ENCODE data around the gene TRAF3IP1.
"Not testable (repeated sequence)": the region's sequence is repeated elsewhere in the genome, so short reads cannot be mapped to it uniquely, and the experiment has no call there.

TRAF3IP1 gene

DNA sequence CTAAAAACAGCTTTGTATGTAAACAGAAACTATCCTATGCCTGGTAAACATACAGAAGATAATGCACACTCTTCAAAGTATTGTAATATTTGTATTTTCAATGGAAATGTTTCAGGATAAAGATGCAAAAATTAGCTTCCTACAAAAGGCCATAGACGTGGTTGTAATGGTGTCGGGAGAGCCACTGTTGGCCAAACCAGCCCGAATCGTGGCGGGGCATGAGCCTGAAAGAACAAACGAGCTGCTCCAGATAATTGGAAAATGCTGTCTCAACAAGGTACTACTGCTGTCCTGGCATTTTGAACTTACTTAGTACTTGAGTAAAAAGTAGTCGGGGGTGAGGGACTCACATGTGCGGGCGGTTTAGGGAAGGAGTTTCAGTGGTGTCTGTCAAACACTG, 5.4 kb downstream of the TRAF3IP1 start:
- ChIA-PET CTCF (no interaction called here), POLR2A (no interaction called here)
- peaks cover 0 to 3% (median 0%) of the 10 kb centered on the region in 5 experiments for H3K9me3 ChIP-seq (ENCODE audit: control extremely low read depth in 1 of 5, control insufficient read depth in 4 of 5, insufficient read depth in 2 of 5, low read depth in 1 of 5, low read length in 4 of 5)
- no peak overlapping the region for H3K4me3 ChIP-seq (ENCODE audit: control insufficient read depth in 1 of 7, extremely low read depth in 1 of 7, insufficient read depth in 4 of 7, low read depth in 2 of 7, low read length in 6 of 7)
- no peaks in the 10 kb centered on the region for H3K27me3 ChIP-seq (replicated peaks in 2 of 5; ENCODE audit: control insufficient read depth in 4 of 5, insufficient read depth in 5 of 5, low read length in 4 of 5)
- H3K4me1 ChIP-seq (ENCODE audit: control extremely low read depth in 1 of 4, control insufficient read depth in 4 of 4, insufficient read depth in 4 of 4, low read length in 3 of 4), result peaks cover 0 to 8% (median 5%) of the 10 kb centered on the region in 4 experiments
- H3K36me3 ChIP-seq (ENCODE audit: control insufficient read depth in 4 of 4, insufficient read depth in 4 of 4, low read length in 3 of 4), result peaks cover 3 to 25% (median 19%) of the 10 kb centered on the region in 4 experiments
- H3K27ac ChIP-seq (ENCODE audit: insufficient read depth in 1 of 2, low read depth in 1 of 2, low read length in 2 of 2, poor library complexity in 1 of 2, severe bottlenecking in 2 of 2), result no peak overlapping the region
- WGBS (ENCODE audit: insufficient coverage), result 98% methylated on average over 9 of the region's 9 CpGs
- no peak for DNase-seq

DNA sequence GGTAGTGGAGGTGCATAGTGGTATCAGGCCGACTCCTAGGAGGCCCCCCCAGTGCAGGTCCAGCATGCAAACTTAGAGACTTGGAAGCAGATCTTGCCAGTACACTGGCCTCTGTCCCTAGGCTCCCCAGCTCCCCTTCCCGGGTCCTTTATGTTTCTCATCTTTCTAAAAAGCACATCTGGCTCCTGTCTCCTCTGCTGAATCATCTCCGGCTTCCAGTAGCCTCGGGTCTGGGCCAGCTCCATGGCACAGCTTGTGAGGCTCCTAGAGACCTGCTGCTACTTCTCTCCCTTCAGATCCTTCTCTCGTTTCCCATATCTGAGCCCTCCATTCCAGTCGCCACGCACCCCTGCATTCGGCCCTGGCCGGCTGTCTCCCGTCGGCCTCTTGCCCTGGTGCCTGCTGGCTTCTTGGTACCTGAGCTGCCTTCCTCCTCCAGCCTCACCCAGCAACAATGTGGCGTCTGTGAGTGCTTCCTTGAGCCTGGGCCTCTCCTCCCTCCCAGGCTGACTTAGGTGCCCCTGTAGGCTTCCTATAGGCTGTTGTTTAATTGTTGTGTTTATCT, 6.6 kb downstream of the TRAF3IP1 start:
- Histone ChIP-seq H3K27me3 (replicated peaks in 2 of 5; ENCODE audit: control insufficient read depth in 4 of 5, insufficient read depth in 5 of 5, low read length in 4 of 5) (no peaks in the 10 kb centered on the region), H3K36me3 (ENCODE audit: control insufficient read depth in 4 of 4, insufficient read depth in 4 of 4, low read length in 3 of 4) (peaks cover 3 to 25% (median 20%) of the 10 kb centered on the region in 4 experiments), H3K27ac (ENCODE audit: insufficient read depth in 1 of 2, low read depth in 1 of 2, low read length in 2 of 2, poor library complexity in 1 of 2, severe bottlenecking in 2 of 2) (no peak overlapping the region), H3K9me3 (ENCODE audit: control extremely low read depth in 1 of 5, control insufficient read depth in 4 of 5, insufficient read depth in 2 of 5, low read depth in 1 of 5, low read length in 4 of 5) (peaks cover 0 to 3% (median 0%) of the 10 kb centered on the region in 5 experiments), H3K4me3 (ENCODE audit: control insufficient read depth in 1 of 7, extremely low read depth in 1 of 7, insufficient read depth in 4 of 7, low read depth in 2 of 7, low read length in 6 of 7) (no peak overlapping the region), H3K4me1 (ENCODE audit: control extremely low read depth in 1 of 4, control insufficient read depth in 4 of 4, insufficient read depth in 4 of 4, low read length in 3 of 4) (no peaks in the 10 kb centered on the region)
- 100% methylated on average over 11 of the region's 12 CpGs for WGBS (ENCODE audit: insufficient coverage)
- POLR2A ChIA-PET, result no interaction called here
- no peak for DNase-seq
- CTCF ChIA-PET, result no interaction called here

DNA sequence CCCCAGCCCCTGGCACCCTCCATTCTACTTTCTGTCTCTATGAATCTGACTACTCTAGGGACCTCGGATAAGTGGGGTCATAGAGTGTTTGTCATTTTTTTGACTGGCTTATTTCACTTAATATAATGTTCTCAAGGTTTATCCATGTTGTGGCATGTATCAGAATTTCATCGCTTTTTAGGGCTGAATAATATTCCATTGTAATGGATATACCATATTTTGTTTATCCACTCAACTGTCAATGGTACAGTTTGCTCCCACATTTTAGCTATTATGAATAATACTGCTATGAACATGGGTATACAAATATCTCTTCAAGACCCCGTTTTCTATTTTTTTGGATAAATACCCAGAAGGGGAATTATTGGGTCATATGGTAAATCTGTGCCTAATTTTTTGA, 7.4 kb downstream of the TRAF3IP1 start:
- Histone ChIP-seq H3K9me3 (ENCODE audit: control extremely low read depth in 1 of 5, control insufficient read depth in 4 of 5, insufficient read depth in 2 of 5, low read depth in 1 of 5, low read length in 4 of 5) (peaks cover 0 to 3% (median 0%) of the 10 kb centered on the region in 5 experiments), H3K4me1 (ENCODE audit: control extremely low read depth in 1 of 4, control insufficient read depth in 4 of 4, insufficient read depth in 4 of 4, low read length in 3 of 4) (no peaks in the 10 kb centered on the region), H3K4me3 (ENCODE audit: control insufficient read depth in 1 of 7, extremely low read depth in 1 of 7, insufficient read depth in 4 of 7, low read depth in 2 of 7, low read length in 6 of 7) (no peak overlapping the region), H3K27ac (ENCODE audit: insufficient read depth in 1 of 2, low read depth in 1 of 2, low read length in 2 of 2, poor library complexity in 1 of 2, severe bottlenecking in 2 of 2) (no peak overlapping the region), H3K27me3 (replicated peaks in 2 of 5; ENCODE audit: control insufficient read depth in 4 of 5, insufficient read depth in 5 of 5, low read length in 4 of 5) (no peaks in the 10 kb centered on the region), H3K36me3 (ENCODE audit: control insufficient read depth in 4 of 4, insufficient read depth in 4 of 4, low read length in 3 of 4) (peaks cover 3 to 25% (median 22%) of the 10 kb centered on the region in 4 experiments)
- ChIA-PET CTCF (interaction anchor here (0.9 kb wide), 1 partner anchor 12 kb away, joined by 3 read pairs; no protein-coding TSS in a partner anchor), POLR2A (interaction anchor here (0.7 kb wide), 2 partner anchors 8 to 1188 kb away, joined by 3 read pairs; no protein-coding TSS in a partner anchor)
- no peak for DNase-seq
- no CpG with 5 or more reads among the region's 3 CpGs for WGBS (ENCODE audit: insufficient coverage)

DNA sequence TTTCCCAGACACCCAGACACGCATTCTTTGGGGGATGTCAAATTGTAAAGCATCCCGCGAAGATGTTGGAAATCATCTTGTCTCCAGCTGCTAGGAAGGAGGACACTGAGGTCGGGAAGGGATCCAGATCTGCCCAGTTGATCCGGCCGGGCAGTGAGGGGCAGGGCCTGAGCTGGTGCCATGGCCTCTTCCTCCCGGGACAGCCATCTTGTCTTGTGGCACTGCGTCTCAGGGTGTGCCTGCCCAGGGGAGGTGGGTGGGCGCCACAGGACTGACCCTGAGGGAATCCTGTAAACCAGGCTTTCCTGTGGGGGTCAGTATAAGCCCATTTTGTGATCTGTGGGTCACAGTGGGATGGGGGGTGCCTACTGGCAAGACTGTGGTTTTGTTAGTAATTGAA, 10.1 kb downstream of the TRAF3IP1 start:
- 98% methylated on average over 9 of the region's 9 CpGs for WGBS (ENCODE audit: insufficient coverage)
- Histone ChIP-seq H3K4me1 (ENCODE audit: control extremely low read depth in 1 of 4, control insufficient read depth in 4 of 4, insufficient read depth in 4 of 4, low read length in 3 of 4) (no peaks in the 10 kb centered on the region), H3K36me3 (ENCODE audit: control insufficient read depth in 4 of 4, insufficient read depth in 4 of 4, low read length in 3 of 4) (peaks cover 3 to 34% (median 26%) of the 10 kb centered on the region in 4 experiments), H3K27ac (ENCODE audit: insufficient read depth in 1 of 2, low read depth in 1 of 2, low read length in 2 of 2, poor library complexity in 1 of 2, severe bottlenecking in 2 of 2) (no peak overlapping the region), H3K27me3 (replicated peaks in 2 of 5; ENCODE audit: control insufficient read depth in 4 of 5, insufficient read depth in 5 of 5, low read length in 4 of 5) (no peaks in the 10 kb centered on the region), H3K9me3 (ENCODE audit: control extremely low read depth in 1 of 5, control insufficient read depth in 4 of 5, insufficient read depth in 2 of 5, low read depth in 1 of 5, low read length in 4 of 5) (peaks cover 0 to 3% (median 0%) of the 10 kb centered on the region in 5 experiments), H3K4me3 (ENCODE audit: control insufficient read depth in 1 of 7, extremely low read depth in 1 of 7, insufficient read depth in 4 of 7, low read depth in 2 of 7, low read length in 6 of 7) (no peak overlapping the region)
- POLR2A ChIA-PET, result no interaction called here
- CTCF ChIA-PET, result no interaction called here
- DNase-seq, result no peak

DNA sequence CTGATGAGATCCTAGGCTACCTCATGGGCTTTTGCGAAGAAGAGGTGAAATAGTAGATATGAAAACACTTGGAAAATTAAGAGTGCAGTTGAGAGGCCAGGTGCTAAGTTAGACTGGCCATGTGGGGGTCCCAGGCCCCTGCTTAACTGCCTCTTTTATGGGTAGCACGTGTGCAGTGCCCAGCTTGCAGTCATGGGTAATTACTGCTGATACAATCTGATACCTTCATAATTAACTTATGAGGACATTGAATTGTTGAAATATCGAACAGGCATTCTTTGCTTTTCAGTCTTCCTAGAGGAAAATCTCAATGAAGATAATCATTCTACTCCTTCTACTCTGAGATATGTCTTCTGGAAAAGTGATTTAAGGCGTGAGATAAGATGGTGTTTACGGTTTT, 11.6 kb downstream of the TRAF3IP1 start:
- Histone ChIP-seq H3K36me3 (ENCODE audit: control insufficient read depth in 4 of 4, insufficient read depth in 4 of 4, low read length in 3 of 4) (peaks cover 3 to 33% (median 23%) of the 10 kb centered on the region in 4 experiments), H3K4me1 (ENCODE audit: control extremely low read depth in 1 of 4, control insufficient read depth in 4 of 4, insufficient read depth in 4 of 4, low read length in 3 of 4) (no peaks in the 10 kb centered on the region), H3K4me3 (ENCODE audit: control insufficient read depth in 1 of 7, extremely low read depth in 1 of 7, insufficient read depth in 4 of 7, low read depth in 2 of 7, low read length in 6 of 7) (no peak overlapping the region), H3K27me3 (replicated peaks in 2 of 5; ENCODE audit: control insufficient read depth in 4 of 5, insufficient read depth in 5 of 5, low read length in 4 of 5) (no peaks in the 10 kb centered on the region), H3K27ac (ENCODE audit: insufficient read depth in 1 of 2, low read depth in 1 of 2, low read length in 2 of 2, poor library complexity in 1 of 2, severe bottlenecking in 2 of 2) (no peak overlapping the region), H3K9me3 (ENCODE audit: control extremely low read depth in 1 of 5, control insufficient read depth in 4 of 5, insufficient read depth in 2 of 5, low read depth in 1 of 5, low read length in 4 of 5) (peaks cover 0 to 3% (median 0%) of the 10 kb centered on the region in 5 experiments)
- ChIA-PET POLR2A (no interaction called here), CTCF (no interaction called here)
- 100% methylated on average over 1 of the region's 5 CpGs for WGBS (ENCODE audit: insufficient coverage)
- no peak for DNase-seq

DNA sequence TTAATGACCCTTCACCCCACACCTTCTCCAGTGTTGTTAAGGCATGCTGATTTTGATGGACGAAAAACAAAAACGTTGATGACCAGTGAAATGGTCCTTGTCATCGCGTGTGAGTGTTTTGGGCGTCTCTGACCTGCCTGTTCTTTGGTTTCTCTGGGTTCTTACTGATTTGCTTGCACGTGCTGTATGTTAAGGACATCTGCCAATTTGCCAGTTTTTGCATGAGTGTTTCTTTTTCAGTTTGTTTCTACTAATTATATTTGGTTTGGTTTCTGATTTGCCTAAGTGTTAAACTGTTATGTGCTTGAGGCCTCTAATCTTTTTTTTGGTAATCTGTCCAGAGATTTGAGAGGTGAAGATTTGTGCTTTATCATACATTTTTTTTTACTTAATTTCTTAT, 14.6 kb downstream of the TRAF3IP1 start:
- H3K4me3 ChIP-seq (ENCODE audit: control insufficient read depth in 1 of 7, extremely low read depth in 1 of 7, insufficient read depth in 4 of 7, low read depth in 2 of 7, low read length in 6 of 7), result no peak overlapping the region
- CTCF ChIA-PET, result no interaction called here
- 97% methylated on average over 4 of the region's 6 CpGs for WGBS (ENCODE audit: insufficient coverage)
- no peak overlapping the region for H3K27ac ChIP-seq (ENCODE audit: insufficient read depth in 1 of 2, low read depth in 1 of 2, low read length in 2 of 2, poor library complexity in 1 of 2, severe bottlenecking in 2 of 2)
- H3K4me1 ChIP-seq (ENCODE audit: control extremely low read depth in 1 of 4, control insufficient read depth in 4 of 4, insufficient read depth in 4 of 4, low read length in 3 of 4), result no peaks in the 10 kb centered on the region
- H3K27me3 ChIP-seq (replicated peaks in 2 of 5; ENCODE audit: control insufficient read depth in 4 of 5, insufficient read depth in 5 of 5, low read length in 4 of 5), result no peaks in the 10 kb centered on the region
- POLR2A ChIA-PET, result no interaction called here
- peaks cover 0 to 24% (median 15%) of the 10 kb centered on the region in 4 experiments for H3K36me3 ChIP-seq (ENCODE audit: control insufficient read depth in 4 of 4, insufficient read depth in 4 of 4, low read length in 3 of 4)
- H3K9me3 ChIP-seq (ENCODE audit: control extremely low read depth in 1 of 5, control insufficient read depth in 4 of 5, insufficient read depth in 2 of 5, low read depth in 1 of 5, low read length in 4 of 5), result no peaks in the 10 kb centered on the region
- DNase-seq, result no peak

DNA sequence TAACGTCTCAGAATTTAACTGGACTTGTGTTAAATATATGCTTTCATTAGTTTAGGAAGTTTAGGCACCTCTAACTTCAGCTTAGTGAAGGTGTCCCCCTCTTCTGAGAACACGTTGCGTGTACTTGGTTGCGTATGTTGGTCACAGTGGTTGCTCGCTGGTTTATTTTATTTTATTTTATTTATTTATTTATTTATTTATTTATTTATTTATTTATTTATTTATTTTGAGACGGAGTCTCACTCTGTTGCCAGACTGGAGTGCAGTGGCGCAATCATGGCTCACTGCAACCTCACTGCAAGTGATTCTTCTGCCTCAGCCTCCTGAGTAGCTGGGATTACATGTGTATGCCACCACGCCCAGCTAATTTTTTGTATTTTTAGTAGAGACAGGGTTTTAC, 15.3 kb downstream of the TRAF3IP1 start:
- not testable (repeated sequence) for H3K4me1 ChIP-seq (ENCODE audit: control extremely low read depth in 1 of 4, control insufficient read depth in 4 of 4, insufficient read depth in 4 of 4, low read length in 3 of 4)
- 100% methylated on average over 2 of the region's 8 CpGs for WGBS (ENCODE audit: insufficient coverage)

More for the DNA sequence above, 15.3 kb downstream of the TRAF3IP1 start:
- CTCF ChIA-PET; H3K4me3 ChIP-seq (ENCODE audit: control insufficient read depth in 1 of 7, extremely low read depth in 1 of 7, insufficient read depth in 4 of 7, low read depth in 2 of 7, low read length in 6 of 7); H3K9me3 ChIP-seq (ENCODE audit: control extremely low read depth in 1 of 5, control insufficient read depth in 4 of 5, insufficient read depth in 2 of 5, low read depth in 1 of 5, low read length in 4 of 5); H3K27ac ChIP-seq (ENCODE audit: insufficient read depth in 1 of 2, low read depth in 1 of 2, low read length in 2 of 2, poor library complexity in 1 of 2, severe bottlenecking in 2 of 2); DNase-seq; H3K27me3 ChIP-seq (replicated peaks in 2 of 5; ENCODE audit: control insufficient read depth in 4 of 5, insufficient read depth in 5 of 5, low read length in 4 of 5): not testable (repeated sequence)
- peaks cover 0 to 20% (median 14%) of the 10 kb centered on the region in 4 experiments for H3K36me3 ChIP-seq (ENCODE audit: control insufficient read depth in 4 of 4, insufficient read depth in 4 of 4, low read length in 3 of 4)
- POLR2A ChIA-PET, result interaction anchor here (0.5 kb wide), 1 partner anchor 8 kb away, joined by 3 read pairs; no protein-coding TSS in a partner anchor
